Retinal pigment epithelial cell (primary cell): Measurements from ENCODE around the gene RCHY1.
"Not testable (repeated sequence)": the region's sequence is repeated elsewhere in the genome, so short reads cannot be mapped to it uniquely, and the experiment has no call there.

Source experiments
- DNase-seq: peaks from one replicate; pipeline ENCODE4 v3.0.0-alpha.2; 2010; ENCODE audit warnings: low read depth
- H3K4me3 ChIP-seq: 2 replicates; pipeline ENCODE4 v1.5.1; 2011; ENCODE audit warnings: mild to moderate bottlenecking, low read length, control low read depth, moderate library complexity
- TF ChIP-seq, protein P1 (sequence below): conservative IDR thresholded peaks from 2 replicates; pipeline ENCODE4 v1.5.1; 2011; ENCODE audit warnings: low read depth, low read length, control low read depth, inconsistent platforms

RCHY1 gene

DNA sequence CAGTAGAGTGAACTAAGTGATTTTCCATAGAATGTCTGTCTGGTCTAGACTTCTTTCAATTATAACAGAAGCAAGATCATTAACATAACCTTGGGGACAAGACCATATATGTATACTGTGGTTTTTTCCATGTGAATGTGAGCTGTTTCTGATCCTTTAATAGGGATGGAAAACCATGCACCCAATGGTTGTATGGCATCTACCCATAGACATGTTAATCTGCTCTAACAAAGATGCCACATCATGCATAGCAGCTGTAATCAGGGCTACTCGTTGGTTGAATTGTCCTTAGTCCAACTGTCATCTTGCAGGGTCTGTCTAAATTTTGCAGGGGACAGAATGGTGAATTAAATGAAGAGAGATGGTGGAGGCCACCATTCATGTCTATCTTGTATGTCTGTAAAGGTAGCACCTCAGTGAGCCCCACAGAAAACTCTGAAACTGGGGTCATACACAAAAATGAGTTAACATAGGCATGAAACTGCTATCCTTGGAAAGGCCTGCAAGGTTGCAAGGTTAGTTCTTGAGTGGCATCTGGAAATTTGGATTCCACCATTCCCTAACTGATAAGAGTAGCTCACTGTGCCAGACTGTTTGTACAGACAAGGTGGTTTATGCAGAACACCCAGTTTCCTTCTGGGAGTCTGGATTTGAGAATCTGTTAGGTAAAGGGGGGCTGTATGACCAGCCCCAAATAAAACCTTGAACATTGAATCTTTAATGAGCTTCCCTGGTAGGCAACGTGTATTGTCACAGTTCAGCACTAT lies 16.5 kb upstream of the RCHY1 start:
- TF ChIP-seq, protein P1, sequence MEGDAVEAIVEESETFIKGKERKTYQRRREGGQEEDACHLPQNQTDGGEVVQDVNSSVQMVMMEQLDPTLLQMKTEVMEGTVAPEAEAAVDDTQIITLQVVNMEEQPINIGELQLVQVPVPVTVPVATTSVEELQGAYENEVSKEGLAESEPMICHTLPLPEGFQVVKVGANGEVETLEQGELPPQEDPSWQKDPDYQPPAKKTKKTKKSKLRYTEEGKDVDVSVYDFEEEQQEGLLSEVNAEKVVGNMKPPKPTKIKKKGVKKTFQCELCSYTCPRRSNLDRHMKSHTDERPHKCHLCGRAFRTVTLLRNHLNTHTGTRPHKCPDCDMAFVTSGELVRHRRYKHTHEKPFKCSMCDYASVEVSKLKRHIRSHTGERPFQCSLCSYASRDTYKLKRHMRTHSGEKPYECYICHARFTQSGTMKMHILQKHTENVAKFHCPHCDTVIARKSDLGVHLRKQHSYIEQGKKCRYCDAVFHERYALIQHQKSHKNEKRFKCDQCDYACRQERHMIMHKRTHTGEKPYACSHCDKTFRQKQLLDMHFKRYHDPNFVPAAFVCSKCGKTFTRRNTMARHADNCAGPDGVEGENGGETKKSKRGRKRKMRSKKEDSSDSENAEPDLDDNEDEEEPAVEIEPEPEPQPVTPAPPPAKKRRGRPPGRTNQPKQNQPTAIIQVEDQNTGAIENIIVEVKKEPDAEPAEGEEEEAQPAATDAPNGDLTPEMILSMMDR = no peak
- no peak for DNase-seq
- no peak overlapping the region for H3K4me3 ChIP-seq

- no peak overlapping the region for H3K4me3 ChIP-seq
- TF ChIP-seq, protein P1 = no peak
- DNase-seq = no peak
These were observed 13.3 kb upstream of the RCHY1 start for GRCh38 chr4:75527482-75527881.

DNA sequence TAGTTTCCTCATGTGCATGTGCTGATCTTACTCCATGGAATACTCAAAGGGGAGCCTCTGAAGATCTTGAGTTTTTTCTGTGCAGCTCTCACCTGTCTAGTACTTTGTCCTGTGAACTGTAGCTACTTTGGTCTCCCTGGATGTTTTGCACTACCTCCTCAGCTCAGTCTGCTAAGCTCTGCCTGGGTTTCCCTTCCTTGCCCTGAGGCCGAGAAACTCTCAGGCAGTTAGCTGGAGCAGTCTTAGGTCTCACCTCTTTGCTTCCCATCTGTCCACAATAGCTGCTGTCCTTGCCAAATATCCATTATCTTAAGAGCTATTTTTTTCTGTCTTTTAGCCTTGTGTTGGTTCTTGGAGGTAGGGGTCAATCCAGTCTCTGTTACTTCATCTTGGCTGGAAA lies 11.7 kb upstream of the RCHY1 start:
- TF ChIP-seq, protein P1 = no peak
- no peak overlapping the region for H3K4me3 ChIP-seq
- DNase-seq = no peak

- TF ChIP-seq, protein P1 = no peak
- H3K4me3 ChIP-seq = no peak overlapping the region
- no peak for DNase-seq
These were observed 10.9 kb upstream of the RCHY1 start for GRCh38 chr4:75525086-75525485.

- H3K4me3 ChIP-seq, DNase-seq: not testable (repeated sequence)
These were observed 5.2 kb upstream of the RCHY1 start for GRCh38 chr4:75519452-75519851.

DNA sequence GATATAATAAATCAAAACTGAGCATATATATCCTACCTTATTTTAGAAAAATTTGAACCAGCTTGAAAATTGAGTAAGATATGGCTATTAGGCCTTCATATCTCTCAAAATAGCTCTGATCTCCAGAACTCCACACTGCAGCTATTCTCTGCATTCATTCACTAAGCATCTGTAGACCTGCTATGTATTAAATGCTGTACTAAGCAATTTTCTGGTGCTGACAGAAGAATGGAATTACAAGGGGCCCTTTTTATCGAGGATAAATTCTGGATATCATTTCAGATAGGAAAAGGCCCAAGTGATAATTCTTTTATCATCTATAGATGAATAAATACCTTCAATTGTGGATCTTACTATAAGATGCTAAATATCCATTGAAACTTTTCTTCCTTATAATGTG lies 1.9 kb upstream of the RCHY1 start:
- TF ChIP-seq, protein P1 = no peak

GRCh38 chr4:75514949-75515612 lies 878 bp upstream of the RCHY1 start:
- peak overlapping the region; percentile 88 for H3K4me3 ChIP-seq
- DNase-seq = no peak
- TF ChIP-seq, protein P1 = no peak

More for the DNA sequence above, 1.9 kb upstream of the RCHY1 start:
- H3K4me3 ChIP-seq = no peak overlapping the region
- DNase-seq = no peak
